Peyer's patch (tissue), 4 donors: ENCODE data around the gene LILRB4.

Experiments used
- CTCF ChIP-seq, 6 experiments: fragments of 450-650 bp in 4 of 6; fragments of 200-600 bp in 2 of 6; sonication (generic) in 1 of 6; IDR thresholded peaks; one replicate each; pipeline ENCODE4 v1.5.1; 2017 to 2019; ENCODE audit warnings: antibody characterized with exemption in 6 of 6, mild to moderate bottlenecking in 3 of 6, moderate library complexity in 1 of 6
- POLR2A ChIP-seq, 2 donors: fragments of 450-650 bp; IDR thresholded peaks; one replicate each; pipeline ENCODE4 v1.5.1; 2017; ENCODE audit warnings: antibody characterized with exemption in 2 of 2, mild to moderate bottlenecking in 2 of 2, moderate library complexity in 2 of 2

DNA sequence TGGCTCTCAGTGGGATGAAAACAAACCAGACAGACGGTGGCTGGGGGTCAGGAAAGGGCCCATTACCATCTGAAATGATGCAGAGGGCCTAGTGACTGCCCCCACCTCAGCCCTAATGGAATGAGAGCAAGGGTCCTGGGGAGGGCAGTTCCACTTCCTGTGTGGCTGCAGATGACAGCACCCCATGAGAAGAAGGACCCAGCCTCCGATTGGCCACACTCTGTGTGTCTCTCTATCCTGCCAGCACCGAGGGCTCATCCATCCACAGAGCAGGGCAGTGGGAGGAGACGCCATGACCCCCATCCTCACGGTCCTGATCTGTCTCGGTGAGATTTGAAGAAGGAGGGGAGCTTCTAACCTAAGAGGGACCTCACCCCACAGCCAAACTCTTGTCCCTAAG is 32.0 kb upstream of the LILRB4 start:
- TF ChIP-seq CTCF (IDR thresholded peaks at IDR 0.05) (no peak), POLR2A (IDR thresholded peaks at IDR 0.05) (no peak)
